KOPT-K1 (cell line): ENCODE measurements around the gene TBC1D19.
A peak's percentile ranks its signal among the peaks of the same experiment; 100 is the strongest.
"Not testable (repeated sequence)": the region's sequence is repeated elsewhere in the genome, so short reads cannot be mapped to it uniquely, and the experiment has no call there.

Experiments
- H3K27ac ChIP-seq: fragments of 200-600 bp; sonication (generic); 2 replicates; pipeline ENCODE4 v1.5.1; 2016; ENCODE audit warnings: antibody characterized with exemption, mild to moderate bottlenecking, low read depth, low read length; ENCODE audit not compliant: poor library complexity, severe bottlenecking
- H3K36me3 ChIP-seq: fragments of 200-600 bp; sonication (generic); 2 replicates; pipeline ENCODE4 v1.5.1; 2017; ENCODE audit warnings: antibody characterized with exemption, mild to moderate bottlenecking, low read length, moderate library complexity; ENCODE audit not compliant: insufficient read depth
- H3K9me3 ChIP-seq: fragments of 200-600 bp; sonication (generic); 2 replicates; pipeline ENCODE4 v1.5.1; 2017; ENCODE audit warnings: antibody characterized with exemption, low read length, mild to moderate bottlenecking; ENCODE audit not compliant: insufficient read depth, poor library complexity, severe bottlenecking

The TBC1D19 gene

GRCh38 chr4:26583538-26583864 is 383 bp upstream of the TBC1D19 start:
- Histone ChIP-seq H3K36me3 (no peaks in the 10 kb centered on the region), H3K27ac (peak overlapping the region; percentile 71), H3K9me3 (no peaks in the 10 kb centered on the region)

- peak overlapping the region; percentile 71 for H3K27ac ChIP-seq
- no peaks in the 10 kb centered on the region for H3K36me3 ChIP-seq
- no peaks in the 10 kb centered on the region for H3K9me3 ChIP-seq
Observed at GRCh38 chr4:26584725-26585124, 841 bp downstream of the TBC1D19 start.

- no peak overlapping the region for H3K27ac ChIP-seq
Observed at GRCh38 chr4:26589705-26590104, 5.8 kb downstream of the TBC1D19 start.

GRCh38 chr4:26590639-26591038 is 6.8 kb downstream of the TBC1D19 start:
- Histone ChIP-seq H3K36me3 (no peaks in the 10 kb centered on the region), H3K27ac (no peak overlapping the region), H3K9me3 (no peaks in the 10 kb centered on the region)

More at GRCh38 chr4:26589705-26590104, 5.8 kb downstream of the TBC1D19 start:
- Histone ChIP-seq H3K36me3 (no peaks in the 10 kb centered on the region), H3K9me3 (no peaks in the 10 kb centered on the region)

GRCh38 chr4:26593557-26593956 is 9.7 kb downstream of the TBC1D19 start:
- not testable (repeated sequence) for H3K9me3 ChIP-seq, H3K36me3 ChIP-seq, H3K27ac ChIP-seq

GRCh38 chr4:26594371-26594770 is 10.5 kb downstream of the TBC1D19 start:
- Histone ChIP-seq H3K9me3 (no peaks in the 10 kb centered on the region), H3K27ac (no peak overlapping the region), H3K36me3 (no peaks in the 10 kb centered on the region)

- no peaks in the 10 kb centered on the region for H3K36me3 ChIP-seq
- H3K9me3 ChIP-seq, result no peaks in the 10 kb centered on the region
- H3K27ac ChIP-seq, result no peak overlapping the region
Observed at GRCh38 chr4:26594778-26595177, 10.9 kb downstream of the TBC1D19 start.

- Histone ChIP-seq H3K9me3 (no peaks in the 10 kb centered on the region), H3K36me3 (no peaks in the 10 kb centered on the region)
Observed at GRCh38 chr4:26596843-26597242, 13.0 kb downstream of the TBC1D19 start.

GRCh38 chr4:26601204-26601603 is 17.3 kb downstream of the TBC1D19 start:
- Histone ChIP-seq H3K36me3 (no peaks in the 10 kb centered on the region), H3K9me3 (no peaks in the 10 kb centered on the region), H3K27ac (no peak overlapping the region)

More at GRCh38 chr4:26596843-26597242, 13.0 kb downstream of the TBC1D19 start:
- no peak overlapping the region for H3K27ac ChIP-seq

GRCh38 chr4:26607776-26608175 is 23.9 kb downstream of the TBC1D19 start:
- H3K27ac ChIP-seq, result no peak overlapping the region
- H3K36me3 ChIP-seq, result no peaks in the 10 kb centered on the region
- no peaks in the 10 kb centered on the region for H3K9me3 ChIP-seq

GRCh38 chr4:26609391-26609790 is 25.5 kb downstream of the TBC1D19 start:
- H3K36me3 ChIP-seq, result no peaks in the 10 kb centered on the region
- H3K27ac ChIP-seq, result peak overlapping the region; percentile 41
- no peaks in the 10 kb centered on the region for H3K9me3 ChIP-seq

- Histone ChIP-seq H3K9me3 (no peaks in the 10 kb centered on the region), H3K27ac (peak overlapping the region; percentile 41), H3K36me3 (no peaks in the 10 kb centered on the region)
Observed at GRCh38 chr4:26609868-26610267, 26.0 kb downstream of the TBC1D19 start.

GRCh38 chr4:26611372-26611771 is 27.5 kb downstream of the TBC1D19 start:
- Histone ChIP-seq H3K9me3 (no peaks in the 10 kb centered on the region), H3K36me3 (no peaks in the 10 kb centered on the region), H3K27ac (peak overlapping the region; percentile 51)

- H3K27ac ChIP-seq, result peak overlapping the region; percentile 51
- no peaks in the 10 kb centered on the region for H3K36me3 ChIP-seq
- H3K9me3 ChIP-seq, result no peaks in the 10 kb centered on the region
Observed at GRCh38 chr4:26611885-26612284, 28.0 kb downstream of the TBC1D19 start.

GRCh38 chr4:26613237-26613636 is 29.4 kb downstream of the TBC1D19 start:
- Histone ChIP-seq H3K9me3 (no peaks in the 10 kb centered on the region), H3K36me3 (no peaks in the 10 kb centered on the region), H3K27ac (peak overlapping the region; percentile 51)

- Histone ChIP-seq H3K27ac (peak overlapping the region; percentile 51), H3K9me3 (no peaks in the 10 kb centered on the region), H3K36me3 (no peaks in the 10 kb centered on the region)
Observed at GRCh38 chr4:26613735-26614134, 29.9 kb downstream of the TBC1D19 start.

- Histone ChIP-seq H3K27ac (no peak overlapping the region), H3K9me3 (no peaks in the 10 kb centered on the region), H3K36me3 (no peaks in the 10 kb centered on the region)
Observed at GRCh38 chr4:26619784-26620183, 35.9 kb downstream of the TBC1D19 start.
